ENCODE measurements around the gene PLCH2.

GRCh38 chr1:2519729-2520128 is 43.6 kb downstream of the PLCH2 start:
- TF ChIP-seq CTCF (IDR thresholded peaks at IDR 0.05; ENCODE audit: extremely low read depth in 1 of 2, insufficient read depth in 1 of 2, low read depth in 1 of 2, low read length in 2 of 2) (no peak), POLR2A (IDR thresholded peaks at IDR 0.05; ENCODE audit: low read depth, low read length) (no peak), EZH2 (IDR thresholded peaks at IDR 0.05; ENCODE audit: borderline replicate concordance, low read depth, low read length, severe bottlenecking) (no peak)

Data from endothelial cell of umbilical vein (primary cell).